ENCODE measurements around the gene ICAM5.
"Not testable (repeated sequence)": the region's sequence is repeated elsewhere in the genome, so short reads cannot be mapped to it uniquely, and the experiment has no call there.

The ICAM5 gene

GRCh38 chr19:10289836-10290356 is at the start of gene ICAM5:
TSS of gene ICAM5 (plus strand) at chr19:10289952. CDS start at chr19:10290044, 92 bp downstream.
- peak; percentile 68 for DNase-seq

GRCh38 chr19:10241826-10242449 is 47.8 kb upstream of the ICAM5 start:
- not testable (repeated sequence) for DNase-seq

GRCh38 chr19:10243606-10244005 is 46.1 kb upstream of the ICAM5 start:
- no peak for DNase-seq

- DNase-seq = no peak
These were observed 44.4 kb upstream of the ICAM5 start for GRCh38 chr19:10245189-10245939.

- DNase-seq = no peak
These were observed 43.2 kb upstream of the ICAM5 start for GRCh38 chr19:10246511-10246910.

- DNase-seq = peak; percentile 99
These were observed 37.7 kb upstream of the ICAM5 start, which contains the start of gene MRPL4 for GRCh38 chr19:10251792-10252694. TSS of gene MRPL4 (plus strand) at chr19:10252214. CDS start at chr19:10252254, 40 bp downstream.

GRCh38 chr19:10252707-10253106 is 37.0 kb upstream of the ICAM5 start:
- DNase-seq = no peak

GRCh38 chr19:10254244-10254643 is 35.5 kb upstream of the ICAM5 start:
- DNase-seq = no peak

- DNase-seq = no peak
These were observed 34.4 kb upstream of the ICAM5 start for GRCh38 chr19:10255358-10255757.

GRCh38 chr19:10256551-10256950 is 33.2 kb upstream of the ICAM5 start:
- DNase-seq = no peak

GRCh38 chr19:10256970-10257615 is 32.7 kb upstream of the ICAM5 start:
- no peak for DNase-seq

GRCh38 chr19:10258080-10258710 is 31.6 kb upstream of the ICAM5 start:
- no peak for DNase-seq

- peak; percentile 84 for DNase-seq
These were observed 30.4 kb upstream of the ICAM5 start for GRCh38 chr19:10259162-10259905.

GRCh38 chr19:10260141-10260584 is 29.6 kb upstream of the ICAM5 start:
- DNase-seq = no peak

GRCh38 chr19:10262771-10263170 is 27.0 kb upstream of the ICAM5 start:
- DNase-seq = peak; percentile 42

GRCh38 chr19:10266706-10267105 is 23.0 kb upstream of the ICAM5 start:
- DNase-seq = no peak

- DNase-seq = no peak
These were observed 21.7 kb upstream of the ICAM5 start for GRCh38 chr19:10268071-10268470.

- peak; percentile 78 for DNase-seq
These were observed 20.2 kb upstream of the ICAM5 start for GRCh38 chr19:10269333-10270179.

GRCh38 chr19:10270180-10270615 is 19.6 kb upstream of the ICAM5 start:
- DNase-seq = peak; percentile 62

Measured in EL (cell line).